HCT116 (cell line): Measurements from ENCODE around the gene RNF34.

ENCODE experiments used
- CEBPB ChIP-seq: IDR thresholded peaks from 2 replicates; pipeline ENCODE4 v1.6.1; 2012; ENCODE audit warnings: low read depth
- CTCF ChIP-seq, 3 experiments: fragments of 200-600 bp in 1 of 3; sonication (generic) in 1 of 3; IDR thresholded peaks in 2 of 3; conservative IDR thresholded peaks in 1 of 3; 2 replicates each; pipeline ENCODE4 v1.5.1; 2012 to 2017; ENCODE audit warnings: low read depth in 2 of 3, low read length in 2 of 3, antibody characterized with exemption in 1 of 3, borderline replicate concordance in 1 of 3, control low read depth in 1 of 3, mild to moderate bottlenecking in 1 of 3, mixed read lengths in 1 of 3, mixed run types in 1 of 3, moderate library complexity in 1 of 3; ENCODE audit not compliant: insufficient read depth in 1 of 3
- EZH2 ChIP-seq: fragments of 200-600 bp; sonication (generic); IDR thresholded peaks from 2 replicates; pipeline ENCODE4 v1.6.1; 2017; ENCODE audit warnings: antibody characterized with exemption, mixed run types
- EZH2phosphoT487 ChIP-seq: fragments of 200-600 bp; IDR thresholded peaks from 2 replicates; pipeline ENCODE4 v1.6.1; 2018; ENCODE audit warnings: antibody characterized with exemption, borderline replicate concordance
- MAX ChIP-seq: IDR thresholded peaks from 2 replicates; pipeline ENCODE4 v1.6.1; 2012
- POLR2A ChIP-seq: IDR thresholded peaks from 2 replicates; pipeline ENCODE4 v1.7.0; 2011; ENCODE audit warnings: borderline replicate concordance; ENCODE audit not compliant: insufficient read depth, insufficient read length; ENCODE audit errors: extremely low read depth
- POLR2AphosphoS5 ChIP-seq: IDR thresholded peaks from 2 replicates; pipeline ENCODE4 v1.6.1; 2011; ENCODE audit warnings: mild to moderate bottlenecking, low read depth, low read length, moderate library complexity
- RAD21 ChIP-seq: IDR thresholded peaks from 2 replicates; pipeline ENCODE4 v1.6.1; 2012; ENCODE audit warnings: low read depth, mild to moderate bottlenecking
- SIN3A ChIP-seq: IDR thresholded peaks from 2 replicates; pipeline ENCODE4 v1.6.1; 2012; ENCODE audit warnings: low read depth
- SP1 ChIP-seq: IDR thresholded peaks from 2 replicates; pipeline ENCODE4 v1.6.1; 2012; ENCODE audit warnings: low read depth
- TCF7L2 ChIP-seq: IDR thresholded peaks from 2 replicates; pipeline ENCODE4 v1.7.0; 2011; ENCODE audit warnings: borderline replicate concordance, inconsistent platforms; ENCODE audit not compliant: insufficient read depth, insufficient read length; ENCODE audit errors: extremely low read depth
- ZFX ChIP-seq: fragments of 450-650 bp; IDR thresholded peaks from 2 replicates; pipeline ENCODE4 v1.6.1; 2017

- no peak for TF ChIP-seq EZH2
- TF ChIP-seq POLR2AphosphoS5: no peak
- no peak for TF ChIP-seq CTCF (IDR thresholded peaks at IDR 0.05 in 2 of 3, conservative IDR thresholded peaks at IDR 0.05 in 1 of 3; ENCODE audit: borderline replicate concordance in 1 of 3, insufficient read depth in 1 of 3, low read depth in 2 of 3, low read length in 2 of 3)
- no peak for TF ChIP-seq SIN3A
- no peak for TF ChIP-seq MAX
- TF ChIP-seq CEBPB: no peak
- no peak for TF ChIP-seq SP1
- TF ChIP-seq POLR2A: no peak
- no peak for TF ChIP-seq ZFX
- no peak for TF ChIP-seq TCF7L2
- TF ChIP-seq RAD21: no peak
- no peak for TF ChIP-seq EZH2phosphoT487
Measured at GRCh38 chr12:121428883-121429282, 29.0 kb downstream of the RNF34 start.
